DOHH2 (cell line): Measurements from ENCODE around the gene CAMTA1.
A peak's percentile ranks its signal among the peaks of the same experiment; 100 is the strongest.

Experiments
- H3F3A ChIP-seq: fragments of 200-600 bp; sonication (generic), shearing (Covaris generic); 2 replicates; pipeline ENCODE4 v1.6.0; 2016; ENCODE audit warnings: antibody characterized with exemption, mild to moderate bottlenecking; ENCODE audit not compliant: control insufficient read depth, insufficient read depth
- H3K27ac ChIP-seq: fragments of 200-600 bp; sonication (generic); 2 replicates; pipeline ENCODE4 v1.5.1; 2014; ENCODE audit warnings: low read depth, mild to moderate bottlenecking, low read length, moderate library complexity
- H3K27me3 ChIP-seq: fragments of 200-600 bp; sonication (generic); 2 replicates; pipeline ENCODE4 v1.6.1; 2014; ENCODE audit warnings: mild to moderate bottlenecking, low read length, mixed read lengths; ENCODE audit not compliant: control insufficient read depth
- H3K36me3 ChIP-seq: fragments of 200-600 bp; sonication (generic); 2 replicates; pipeline ENCODE4 v1.6.1; 2014; ENCODE audit warnings: mild to moderate bottlenecking, low read length, moderate library complexity, mixed read lengths; ENCODE audit not compliant: control insufficient read depth
- H3K4me1 ChIP-seq: fragments of 200-600 bp; sonication (generic); 2 replicates; pipeline ENCODE4 v1.6.1; 2014; ENCODE audit warnings: mild to moderate bottlenecking, low read length, mixed read lengths; ENCODE audit not compliant: control insufficient read depth
- H3K4me2 ChIP-seq: fragments of 200-600 bp; sonication (generic); 2 replicates; pipeline ENCODE4 v1.6.0; 2014; ENCODE audit warnings: mild to moderate bottlenecking, low read length, moderate library complexity
- H3K4me3 ChIP-seq: fragments of 200-600 bp; sonication (generic); 2 replicates; pipeline ENCODE4 v1.5.1; 2014; ENCODE audit warnings: mild to moderate bottlenecking, low read length, mixed read lengths
- H3K79me2 ChIP-seq: fragments of 200-600 bp; sonication (generic); 2 replicates; pipeline ENCODE4 v1.6.1; 2014; ENCODE audit warnings: mild to moderate bottlenecking, low read length, mixed read lengths; ENCODE audit not compliant: control insufficient read depth
- H3K9me2 ChIP-seq: fragments of 200-600 bp; sonication (generic); replicated peaks from 2 replicates; pipeline ENCODE4 v1.6.1; 2014; ENCODE audit warnings: mild to moderate bottlenecking, low read length, mixed read lengths; ENCODE audit not compliant: control insufficient read depth
- H3K9me3 ChIP-seq: fragments of 200-600 bp; sonication (generic); 2 replicates; pipeline ENCODE4 v1.6.1; 2014; ENCODE audit warnings: antibody characterized with exemption, low read length, mixed read lengths; ENCODE audit not compliant: control insufficient read depth, insufficient read depth
- H4K20me1 ChIP-seq: fragments of 200-600 bp; sonication (generic); 2 replicates; pipeline ENCODE4 v1.6.0; 2014; ENCODE audit warnings: low read depth, mild to moderate bottlenecking, antibody characterized with exemption, low read length, moderate library complexity; ENCODE audit not compliant: control insufficient read depth, insufficient read depth
- CTCF ChIP-seq: fragments of 200-600 bp; sonication (generic); IDR thresholded peaks from one replicate; pipeline ENCODE4 v1.5.1; 2014; ENCODE audit warnings: antibody characterized with exemption, mild to moderate bottlenecking, low read depth, low read length; ENCODE audit not compliant: poor library complexity, severe bottlenecking
- EZH2phosphoT487 ChIP-seq: fragments of 200-600 bp; sonication (generic); IDR thresholded peaks from 2 replicates; pipeline ENCODE4 v1.6.1; 2017; ENCODE audit warnings: borderline replicate concordance, mild to moderate bottlenecking, antibody characterized with exemption, low read length, moderate library complexity, mixed read lengths

CAMTA1 gene

GRCh38 chr1:6777813-6778212 lies 7.4 kb upstream of the CAMTA1 start:
- no peaks in the 10 kb centered on the region for H3F3A ChIP-seq
- peaks cover 3% of the 10 kb centered on the region; the same call in 1 of the 2 replicates for H3K79me2 ChIP-seq
- H3K27ac ChIP-seq = peak overlapping the region; percentile 11; the same call in 1 of the 2 replicates
- TF ChIP-seq CTCF (no peak), EZH2phosphoT487 (no peak)
- H3K9me3 ChIP-seq = no peaks in the 10 kb centered on the region
- H3K9me2 ChIP-seq = no peaks in the 10 kb centered on the region
- H3K36me3 ChIP-seq = no peaks in the 10 kb centered on the region
- peak overlapping the region; percentile 14 for H3K4me2 ChIP-seq
- no peak overlapping the region for H3K4me3 ChIP-seq
- H3K27me3 ChIP-seq = no peaks in the 10 kb centered on the region
- H4K20me1 ChIP-seq = no peaks in the 10 kb centered on the region
- H3K4me1 ChIP-seq = peaks cover 16% of the 10 kb centered on the region

- no peaks in the 10 kb centered on the region for H4K20me1 ChIP-seq
- H3K9me2 ChIP-seq = no peaks in the 10 kb centered on the region
- 0 out of 2 replicates have a peak, but pooled peaks cover 2% of the 10 kb centered on the region for H3K36me3 ChIP-seq
- H3K27me3 ChIP-seq = no peaks in the 10 kb centered on the region
- H3K27ac ChIP-seq = no peak overlapping the region
- no peaks in the 10 kb centered on the region for H3K9me3 ChIP-seq
- TF ChIP-seq CTCF (no peak), EZH2phosphoT487 (no peak)
- H3K4me3 ChIP-seq = no peak overlapping the region
- peaks cover 26% of the 10 kb centered on the region for H3K4me1 ChIP-seq
- no peak overlapping the region for H3K4me2 ChIP-seq
- peaks cover 17% of the 10 kb centered on the region for H3K79me2 ChIP-seq
- no peaks in the 10 kb centered on the region for H3F3A ChIP-seq
Observed at GRCh38 chr1:6779089-6779805, 6.0 kb upstream of the CAMTA1 start.

- Histone ChIP-seq H3K27ac (no peak overlapping the region), H3K4me2 (no peak overlapping the region), H3K4me3 (no peak overlapping the region), H4K20me1 (peaks cover 9% of the 10 kb centered on the region), H3K27me3 (no peaks in the 10 kb centered on the region), H3F3A (no peaks in the 10 kb centered on the region), H3K79me2 (peaks cover 32% of the 10 kb centered on the region), H3K9me3 (no peaks in the 10 kb centered on the region), H3K36me3 (peaks cover 4% of the 10 kb centered on the region), H3K9me2 (no peaks in the 10 kb centered on the region), H3K4me1 (peaks cover 30% of the 10 kb centered on the region)
- no peak for TF ChIP-seq EZH2phosphoT487
- no peak for TF ChIP-seq CTCF
Observed at GRCh38 chr1:6782151-6782550, 3.1 kb upstream of the CAMTA1 start.
